SJCRH30 (cell line): Measurements from ENCODE around the gene VAV3. TPM values are rescaled to one million over a fixed set of nuclear protein-coding genes. Genes with fewer than 3 reads are reported as not detected.

ENCODE experiments used
- DNase-seq, 2 experiments: peaks; one replicate each; pipeline ENCODE4 v3.0.0-alpha.2; 2015 to 2020
- H3K27ac ChIP-seq: fragments of 250-450 bp; sonication (Bioruptor Pico); 2 replicates; pipeline ENCODE4 v1.5.1; 2020; ENCODE audit warnings: mild to moderate bottlenecking, moderate library complexity
- H3K27me3 ChIP-seq: fragments of 250-450 bp; sonication (Bioruptor Pico); 2 replicates; pipeline ENCODE4 v1.5.1; 2020; ENCODE audit warnings: mild to moderate bottlenecking, moderate library complexity
- H3K36me3 ChIP-seq: fragments of 250-450 bp; sonication (Bioruptor Pico); 2 replicates; pipeline ENCODE4 v1.5.1; 2020; ENCODE audit warnings: mild to moderate bottlenecking, moderate library complexity
- H3K4me1 ChIP-seq: fragments of 250-450 bp; sonication (Bioruptor Pico); 2 replicates; pipeline ENCODE4 v1.5.1; 2020; ENCODE audit warnings: mild to moderate bottlenecking, moderate library complexity
- H3K4me3 ChIP-seq: fragments of 250-450 bp; sonication (Bioruptor Pico); 2 replicates; pipeline ENCODE4 v1.5.1; 2020; ENCODE audit warnings: mild to moderate bottlenecking, moderate library complexity
- H3K9me3 ChIP-seq: fragments of 250-450 bp; sonication (Bioruptor Pico); replicated peaks from 2 replicates; pipeline ENCODE4 v1.5.1; 2020; ENCODE audit warnings: mild to moderate bottlenecking, moderate library complexity
- total RNA-seq: library from RNA; depleted of rRNA; stranded (reverse); fragments of >200 nt; shearing (Covaris generic); gene quantifications from 2 replicates; pipeline ENCODE4 v1.2.3, GENCODE V29; 2014

The VAV3 gene
- total RNA-seq, 1 experiment from 2014 or later, result 35.5 TPM

DNA sequence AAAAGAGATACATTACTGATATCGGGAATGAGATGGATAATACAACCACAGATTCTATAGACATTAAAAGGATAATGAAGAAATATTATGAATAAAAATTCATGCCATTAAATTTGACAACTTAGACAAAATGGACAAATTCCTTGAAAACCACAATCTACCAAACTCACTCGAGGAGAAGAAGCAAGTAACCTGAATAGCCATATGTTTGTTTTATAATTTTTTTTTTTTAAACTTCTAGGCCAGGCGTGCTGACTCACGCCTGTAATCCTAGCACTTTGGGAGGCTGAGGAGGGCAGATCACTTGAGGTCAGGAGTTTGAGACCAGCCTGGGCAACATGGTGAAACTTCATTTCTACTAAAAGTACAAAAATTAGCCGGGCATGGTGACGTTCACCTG lies 327.9 kb downstream of the VAV3 start:
- Histone ChIP-seq H3K27me3 (no peaks in the 10 kb centered on the region), H3K4me1 (no peaks in the 10 kb centered on the region), H3K27ac (no peak overlapping the region), H3K36me3 (peaks cover 19% of the 10 kb centered on the region), H3K9me3 (no peaks in the 10 kb centered on the region; the same call in 1 of the 2 replicates), H3K4me3 (no peak overlapping the region)
- DNase-seq, result no peak

DNA sequence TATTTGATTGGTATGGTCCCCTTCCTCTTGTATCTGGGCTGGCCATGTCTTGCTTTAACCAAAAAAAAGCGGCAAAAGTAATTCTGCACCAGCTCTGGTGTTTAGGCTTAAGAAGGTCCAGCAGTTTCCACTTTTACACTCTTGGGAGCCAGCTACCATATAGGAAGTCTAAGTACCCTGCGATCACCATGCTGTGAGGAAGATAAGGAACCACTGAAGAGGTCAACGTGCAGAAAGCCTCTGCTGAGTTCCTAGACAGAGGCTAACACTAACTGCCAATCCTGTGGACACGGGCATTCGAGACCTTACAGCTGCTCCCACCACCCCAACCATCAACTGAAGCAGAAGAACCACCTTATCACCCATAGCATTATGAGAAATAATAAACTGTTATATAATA lies 331.4 kb downstream of the VAV3 start:
- no peak for DNase-seq
- no peaks in the 10 kb centered on the region for H3K4me1 ChIP-seq

DNA sequence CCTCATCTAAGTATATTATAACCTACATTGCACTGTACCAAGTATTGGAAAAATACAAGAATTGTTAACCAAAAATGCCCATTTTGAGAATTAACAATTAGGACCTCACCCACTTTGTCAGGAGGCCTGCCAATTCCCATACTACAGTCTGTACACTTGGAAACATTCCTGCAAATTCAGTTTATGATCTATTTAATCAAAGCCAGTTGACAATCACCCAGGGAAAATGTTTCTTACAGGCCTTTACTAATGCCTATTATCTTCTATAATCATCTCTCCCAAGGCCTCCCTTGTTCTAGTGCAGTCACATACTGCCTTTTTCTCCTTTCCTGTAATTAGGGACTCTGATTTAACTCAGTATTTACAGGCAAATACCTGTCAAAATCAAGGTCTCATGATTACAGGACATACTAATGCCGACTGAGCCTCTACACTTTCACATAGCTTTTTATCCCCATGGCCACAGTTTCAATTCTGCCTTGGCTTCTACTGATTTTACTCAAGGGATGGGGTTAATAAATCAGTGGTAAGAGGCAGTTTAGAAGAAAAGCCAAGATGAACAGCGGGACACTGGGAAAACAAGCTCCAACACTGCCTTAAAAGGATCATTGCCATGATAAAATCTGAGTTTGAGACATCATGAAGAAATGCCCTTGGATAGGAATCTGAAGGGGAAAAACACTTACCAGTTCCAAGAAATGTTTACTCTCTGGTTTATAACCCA lies 338.7 kb downstream of the VAV3 start:
- Histone ChIP-seq H3K27me3 (no peaks in the 10 kb centered on the region), H3K9me3 (no peaks in the 10 kb centered on the region), H3K4me3 (no peak overlapping the region), H3K27ac (no peak overlapping the region), H3K4me1 (no peaks in the 10 kb centered on the region), H3K36me3 (peaks cover 2% of the 10 kb centered on the region; the same call in 1 of the 2 replicates)
- no peak for DNase-seq

More for the DNA sequence above, 331.4 kb downstream of the VAV3 start:
- peaks cover 12% of the 10 kb centered on the region; the same call in 1 of the 2 replicates for H3K36me3 ChIP-seq
- no peaks in the 10 kb centered on the region; the same call in 1 of the 2 replicates for H3K9me3 ChIP-seq
- no peak overlapping the region for H3K27ac ChIP-seq
- no peaks in the 10 kb centered on the region for H3K27me3 ChIP-seq
- no peak overlapping the region for H3K4me3 ChIP-seq

- H3K27ac ChIP-seq, result no peak overlapping the region
Observed at GRCh38 chr1:107625405-107626029, 339.5 kb downstream of the VAV3 start.

DNA sequence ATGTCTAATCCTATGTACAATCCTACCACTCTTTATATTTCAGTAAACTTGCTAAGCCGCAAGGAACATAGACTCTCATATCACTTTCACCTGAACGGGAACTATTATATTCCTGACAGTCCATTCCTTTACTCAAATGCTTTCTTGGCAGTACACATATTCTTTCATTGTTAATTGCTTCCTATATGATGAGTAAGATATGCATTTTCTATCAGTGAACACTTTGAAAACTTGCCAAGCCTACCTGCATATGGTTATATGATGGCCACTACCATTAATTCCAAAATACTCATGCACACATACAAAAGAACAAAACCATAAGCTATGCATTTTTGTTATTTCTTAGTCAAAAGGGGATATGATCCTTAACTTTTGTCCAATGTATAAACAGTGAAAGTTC lies 341.5 kb downstream of the VAV3 start:
- Histone ChIP-seq H3K4me1 (no peaks in the 10 kb centered on the region), H3K27me3 (no peaks in the 10 kb centered on the region), H3K27ac (no peak overlapping the region), H3K9me3 (no peaks in the 10 kb centered on the region), H3K4me3 (no peak overlapping the region), H3K36me3 (peaks cover 2% of the 10 kb centered on the region; the same call in 1 of the 2 replicates)
- DNase-seq, result no peak

More at GRCh38 chr1:107625405-107626029, 339.5 kb downstream of the VAV3 start:
- H3K9me3 ChIP-seq, result no peaks in the 10 kb centered on the region
- DNase-seq, result no peak
- no peak overlapping the region for H3K4me3 ChIP-seq
- H3K27me3 ChIP-seq, result no peaks in the 10 kb centered on the region
- H3K36me3 ChIP-seq, result peaks cover 2% of the 10 kb centered on the region; the same call in 1 of the 2 replicates
- H3K4me1 ChIP-seq, result no peaks in the 10 kb centered on the region

DNA sequence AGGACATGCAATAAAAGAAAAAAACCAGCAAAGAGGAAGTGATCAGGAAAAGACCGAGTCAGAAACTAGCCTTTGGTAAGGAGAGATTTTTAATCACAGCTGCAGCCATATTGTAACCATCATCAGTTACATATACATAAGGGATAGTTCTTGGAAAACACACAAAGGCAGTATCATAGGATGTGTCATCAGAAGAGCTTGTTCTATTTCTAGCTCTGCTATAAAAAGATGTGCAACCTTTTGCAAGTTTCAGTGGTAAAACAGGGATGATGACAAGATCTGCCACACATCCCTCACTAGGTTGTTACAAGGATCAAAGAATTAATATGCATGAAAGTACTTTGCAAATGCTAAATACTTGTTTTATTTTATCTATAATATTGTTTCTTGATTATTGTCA lies 342.0 kb downstream of the VAV3 start:
- Histone ChIP-seq H3K36me3 (peaks cover 2% of the 10 kb centered on the region; the same call in 1 of the 2 replicates), H3K4me3 (no peak overlapping the region), H3K4me1 (no peaks in the 10 kb centered on the region), H3K27me3 (no peaks in the 10 kb centered on the region), H3K9me3 (no peaks in the 10 kb centered on the region), H3K27ac (no peak overlapping the region)
- DNase-seq, result no peak

- no peaks in the 10 kb centered on the region for H3K9me3 ChIP-seq
- H3K4me1 ChIP-seq, result no peaks in the 10 kb centered on the region
- H3K27ac ChIP-seq, result no peak overlapping the region
- DNase-seq, result no peak
- H3K36me3 ChIP-seq, result peaks cover 2% of the 10 kb centered on the region; the same call in 1 of the 2 replicates
- no peaks in the 10 kb centered on the region for H3K27me3 ChIP-seq
- no peak overlapping the region for H3K4me3 ChIP-seq
Observed at GRCh38 chr1:107622535-107622934, 342.4 kb downstream of the VAV3 start.

GRCh38 chr1:107620753-107621152 lies 344.2 kb downstream of the VAV3 start:
- Histone ChIP-seq H3K27ac (no peak overlapping the region), H3K4me1 (no peaks in the 10 kb centered on the region), H3K4me3 (no peak overlapping the region), H3K27me3 (no peaks in the 10 kb centered on the region), H3K36me3 (peaks cover 2% of the 10 kb centered on the region; the same call in 1 of the 2 replicates), H3K9me3 (no peaks in the 10 kb centered on the region)
- no peak for DNase-seq

- H3K27ac ChIP-seq, result no peak overlapping the region
- DNase-seq, result no peak
Observed at GRCh38 chr1:107618539-107618938, 346.4 kb downstream of the VAV3 start.

GRCh38 chr1:107617921-107618320 lies 347.1 kb downstream of the VAV3 start:
- no peak overlapping the region for H3K4me3 ChIP-seq

More at GRCh38 chr1:107618539-107618938, 346.4 kb downstream of the VAV3 start:
- H3K9me3 ChIP-seq, result no peaks in the 10 kb centered on the region
- no peaks in the 10 kb centered on the region for H3K4me1 ChIP-seq
- H3K27me3 ChIP-seq, result no peaks in the 10 kb centered on the region
- H3K36me3 ChIP-seq, result no peaks in the 10 kb centered on the region; the same call in 1 of the 2 replicates
- H3K4me3 ChIP-seq, result no peak overlapping the region

GRCh38 chr1:107617456-107617855 lies 347.5 kb downstream of the VAV3 start:
- Histone ChIP-seq H3K4me1 (no peaks in the 10 kb centered on the region), H3K36me3 (no peaks in the 10 kb centered on the region; the same call in 1 of the 2 replicates), H3K4me3 (no peak overlapping the region), H3K27me3 (no peaks in the 10 kb centered on the region), H3K27ac (no peak overlapping the region), H3K9me3 (no peaks in the 10 kb centered on the region; the same call in 1 of the 2 replicates)
- DNase-seq, result no peak

More at GRCh38 chr1:107617921-107618320, 347.1 kb downstream of the VAV3 start:
- H3K27me3 ChIP-seq, result no peaks in the 10 kb centered on the region
- no peaks in the 10 kb centered on the region; the same call in 1 of the 2 replicates for H3K9me3 ChIP-seq
- no peak for DNase-seq
- H3K4me1 ChIP-seq, result no peaks in the 10 kb centered on the region
- H3K27ac ChIP-seq, result no peak overlapping the region
- no peaks in the 10 kb centered on the region; the same call in 1 of the 2 replicates for H3K36me3 ChIP-seq

DNA sequence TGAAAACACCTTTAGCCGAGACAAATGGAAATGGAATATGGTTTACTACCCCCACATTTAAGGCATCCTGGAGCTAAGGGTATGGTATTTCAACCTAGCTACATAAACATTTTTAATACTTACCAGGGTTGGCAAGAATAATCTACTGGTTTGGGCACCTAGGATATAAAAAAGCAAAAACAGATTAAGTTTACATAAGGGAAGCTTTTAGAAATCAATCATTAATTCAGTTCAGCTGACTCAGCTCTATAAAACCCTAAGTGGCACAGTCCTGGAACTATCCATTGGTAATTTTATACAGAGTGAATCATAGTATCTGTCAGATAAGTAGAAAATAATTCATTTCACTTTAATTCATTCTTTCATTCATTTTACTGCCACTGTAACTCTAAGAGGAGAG lies 355.2 kb downstream of the VAV3 start:
- H3K4me1 ChIP-seq, result no peaks in the 10 kb centered on the region
- no peak for DNase-seq
- no peaks in the 10 kb centered on the region; the same call in 1 of the 2 replicates for H3K9me3 ChIP-seq
- peaks cover 2% of the 10 kb centered on the region; the same call in 1 of the 2 replicates for H3K36me3 ChIP-seq
- no peak overlapping the region for H3K4me3 ChIP-seq
- no peak overlapping the region for H3K27ac ChIP-seq
- H3K27me3 ChIP-seq, result no peaks in the 10 kb centered on the region

- Histone ChIP-seq H3K9me3 (no peaks in the 10 kb centered on the region), H3K27ac (no peak overlapping the region), H3K36me3 (no peaks in the 10 kb centered on the region), H3K4me3 (no peak overlapping the region), H3K27me3 (no peaks in the 10 kb centered on the region), H3K4me1 (no peaks in the 10 kb centered on the region)
- no peak for DNase-seq
Observed at GRCh38 chr1:107604825-107605224, 360.2 kb downstream of the VAV3 start.

DNA sequence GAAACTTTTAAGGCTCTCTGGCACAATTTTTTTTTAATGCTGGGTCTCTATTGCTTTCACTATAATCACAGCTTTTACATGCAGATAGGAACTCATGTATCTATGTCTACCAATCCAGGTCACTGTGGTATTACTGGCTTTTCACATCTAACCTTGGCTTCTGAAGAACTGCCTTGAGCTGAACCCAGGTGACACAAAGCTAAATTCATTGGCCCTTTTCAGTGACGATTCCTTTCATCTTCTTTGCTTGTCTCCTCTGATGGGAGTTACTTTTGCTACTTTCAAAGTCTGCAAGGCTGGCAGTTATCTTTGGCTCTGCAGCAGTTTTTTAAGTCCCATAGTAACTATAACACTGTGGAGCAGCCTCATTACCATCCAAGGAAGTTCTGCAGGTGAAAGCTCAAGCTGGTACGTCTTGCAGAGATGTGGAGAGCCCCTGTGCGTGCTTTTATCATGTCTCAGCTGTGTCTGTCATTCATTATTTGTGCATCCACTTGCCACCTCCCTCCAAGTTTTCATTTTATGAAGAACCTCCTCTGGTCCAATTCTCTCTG lies 364.3 kb downstream of the VAV3 start:
- Histone ChIP-seq H3K9me3 (no peaks in the 10 kb centered on the region), H3K4me1 (no peaks in the 10 kb centered on the region), H3K27ac (no peak overlapping the region), H3K4me3 (no peak overlapping the region), H3K36me3 (no peaks in the 10 kb centered on the region; the same call in 1 of the 2 replicates), H3K27me3 (no peaks in the 10 kb centered on the region)
- DNase-seq, result no peak

DNA sequence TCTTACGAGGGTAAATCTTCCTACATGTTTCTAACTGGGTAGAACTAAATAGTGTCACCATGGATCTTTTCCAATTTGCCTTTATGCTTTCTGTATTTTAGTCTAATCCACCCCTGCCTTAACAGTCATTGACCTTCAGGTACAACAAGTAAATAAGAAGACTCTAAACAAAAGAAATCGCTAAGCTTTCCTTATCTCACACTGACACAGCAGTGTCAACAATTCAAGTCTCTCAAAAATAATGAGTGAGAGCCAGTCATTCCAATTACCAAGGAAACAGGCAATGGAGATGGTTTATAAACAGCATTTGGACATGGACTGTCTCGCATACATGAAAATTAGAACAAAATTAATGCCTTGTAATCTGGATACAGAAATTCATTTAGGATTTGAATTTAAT lies 365.8 kb downstream of the VAV3 start:
- DNase-seq, result no peak

More for the DNA sequence above, 365.8 kb downstream of the VAV3 start:
- Histone ChIP-seq H3K9me3 (no peaks in the 10 kb centered on the region), H3K36me3 (no peaks in the 10 kb centered on the region; the same call in 1 of the 2 replicates), H3K27me3 (no peaks in the 10 kb centered on the region), H3K4me3 (no peak overlapping the region), H3K27ac (no peak overlapping the region), H3K4me1 (no peaks in the 10 kb centered on the region)
